ENCODE results near the gene ABCC8. TPM values are rescaled to one million over a fixed set of nuclear protein-coding genes. Genes with fewer than 3 reads are reported as not detected.

Gene ABCC8
- total and polyA plus RNA-seq, 12 donors: 0.39 to 216 (median 4.0) TPM; not detected in 1

- H3K27ac ChIP-seq: peak within 1 kb of the TSS in 3 of 5 donors; percentile 28 to 84 (median 61)
- peaks cover 8 to 20% of the 10 kb centered on the region in 2 donors for H3K4me1 ChIP-seq (replicated peaks in 1 of 2)
- DNase-seq: peak; percentile 52 to 77 (median 65)
- H3K36me3 ChIP-seq (replicated peaks in 1 of 2): no peaks in the 10 kb centered on the region
- 1% methylated on average over 28 to 61 of the region's 61 CpGs for WGBS, 4 donors
- H3K27me3 ChIP-seq: no peaks in the 10 kb centered on the region
- H3K9me3 ChIP-seq (replicated peaks in 1 of 3): no peaks in the 10 kb centered on the region
- peak in 1 of 2 donors; percentile 19 for TF ChIP-seq POLR2A (IDR thresholded peaks at IDR 0.05)
- no peak for TF ChIP-seq CTCF (IDR thresholded peaks at IDR 0.05)
- intact Hi-C loops (cut with DNase I): loop anchor here in 1 of 2 donors (10.0 kb wide), 1 partner anchor 127 kb away; no protein-coding TSS in a partner anchor
- peak within 1 kb of the TSS in 2 of 4 donors; percentile 45 to 55 for H3K4me3 ChIP-seq
Measured at GRCh38 chr11:17351510-17352176, 125.0 kb downstream of the ABCC8 start, which contains the start of gene NCR3LG1. Gene NCR3LG1, plus strand, starts transcription at chr11:17351800. Its CDS starts 170 bp downstream, at chr11:17351970.

GRCh38 chr11:17351172-17351509, 125.5 kb downstream of the ABCC8 start:
- no peaks in the 10 kb centered on the region for H3K27me3 ChIP-seq
- peak overlapping the region in 2 of 4 donors; percentile 45 to 55 for H3K4me3 ChIP-seq
- H3K9me3 ChIP-seq (replicated peaks in 1 of 3): no peaks in the 10 kb centered on the region
- H3K36me3 ChIP-seq (replicated peaks in 1 of 2): no peaks in the 10 kb centered on the region
- peak overlapping the region in 2 of 5 donors; percentile 46 to 61 for H3K27ac ChIP-seq
- intact Hi-C loops (cut with DNase I): loop anchor here in 1 of 2 donors (10.0 kb wide), 1 partner anchor 126 kb away; no protein-coding TSS in a partner anchor
- TF ChIP-seq POLR2A (IDR thresholded peaks at IDR 0.05): no peak
- TF ChIP-seq CTCF (IDR thresholded peaks at IDR 0.05): peak in 3 of 6 experiments; percentile 19 to 27 (median 23)
- DNase-seq: no peak
- H3K4me1 ChIP-seq (replicated peaks in 1 of 2): peaks cover 8 to 20% of the 10 kb centered on the region in 2 donors
- 20 to 26% (median 25%) methylated on average over 12 of the region's 12 CpGs for WGBS, 4 donors

- Histone ChIP-seq H3K27me3 (no peaks in the 10 kb centered on the region), H3K9me3 (replicated peaks in 1 of 3) (no peaks in the 10 kb centered on the region), H3K4me3 (no peak overlapping the region), H3K27ac (no peak overlapping the region), H3K4me1 (replicated peaks in 1 of 2) (peaks cover 8 to 20% of the 10 kb centered on the region in 2 donors), H3K36me3 (replicated peaks in 1 of 2) (no peaks in the 10 kb centered on the region)
- no peak for DNase-seq
- intact Hi-C loops (cut with DNase I): loop anchor here in 1 of 2 donors (10.0 kb wide), 1 partner anchor 126 kb away; no protein-coding TSS in a partner anchor
- WGBS, 4 donors: 93 to 98% (median 97%) methylated on average over 7 of the region's 7 CpGs
- TF ChIP-seq POLR2A (IDR thresholded peaks at IDR 0.05): no peak
- TF ChIP-seq CTCF (IDR thresholded peaks at IDR 0.05): no peak
Measured at GRCh38 chr11:17350455-17351171, 126.0 kb downstream of the ABCC8 start.

GRCh38 chr11:17347676-17348075, 129.0 kb downstream of the ABCC8 start:
- TF ChIP-seq POLR2A (IDR thresholded peaks at IDR 0.05) (no peak), CTCF (IDR thresholded peaks at IDR 0.05) (no peak)
- H3K27ac ChIP-seq: no peak overlapping the region
- H3K27me3 ChIP-seq: no peaks in the 10 kb centered on the region
- intact Hi-C loops (cut with DNase I): no loop called here
- H3K4me1 ChIP-seq (replicated peaks in 1 of 2): peaks cover 4 to 6% of the 10 kb centered on the region in 2 donors
- no peak for DNase-seq
- H3K36me3 ChIP-seq (replicated peaks in 1 of 2): no peaks in the 10 kb centered on the region
- no peak overlapping the region for H3K4me3 ChIP-seq
- H3K9me3 ChIP-seq (replicated peaks in 1 of 3): no peaks in the 10 kb centered on the region
- 63 to 97% (median 82%) methylated on average over 1 of the region's 1 CpG for WGBS, 4 donors
